Measurements from ENCODE around the gene CRHR1. TPM values are rescaled to one million over a fixed set of nuclear protein-coding genes. Genes with fewer than 3 reads are reported as not detected.

Gene CRHR1
- total RNA-seq, 2 donors from 2014 or later: 1.4 to 2.1 TPM

- H3K36me3 ChIP-seq: no peaks in the 10 kb centered on the region
- H3K4me3 ChIP-seq: no peak overlapping the region
- H3K4me1 ChIP-seq (replicated peaks): no peaks in the 10 kb centered on the region
- WGBS: 72% methylated on average over 5 of the region's 5 CpGs
- intact Hi-C loops (cut with DNase I): no loop called here
- DNase-seq (ENCODE audit: low spot score): no peak
- H3K9me3 ChIP-seq: no peaks in the 10 kb centered on the region
- TF ChIP-seq POLR2A (IDR thresholded peaks at IDR 0.05) (no peak), CTCF (IDR thresholded peaks at IDR 0.05) (no peak), POLR2AphosphoS5 (IDR thresholded peaks at IDR 0.05) (no peak)
- no peak overlapping the region for H3K27ac ChIP-seq
- no peaks in the 10 kb centered on the region for H3K27me3 ChIP-seq (replicated peaks; ENCODE audit: insufficient read depth)
These were observed 87.6 kb downstream of the CRHR1 start for GRCh38 chr17:45871718-45872117.

- WGBS: 29% methylated on average over 6 of the region's 6 CpGs
- H3K27ac ChIP-seq: no peak overlapping the region
- no peaks in the 10 kb centered on the region for H3K36me3 ChIP-seq
- H3K4me1 ChIP-seq (replicated peaks): no peaks in the 10 kb centered on the region
- no peak for TF ChIP-seq CTCF (IDR thresholded peaks at IDR 0.05)
- H3K9me3 ChIP-seq: no peaks in the 10 kb centered on the region
- no peak overlapping the region for H3K4me3 ChIP-seq
- no peak for DNase-seq (ENCODE audit: low spot score)
- intact Hi-C loops (cut with DNase I): no loop called here
- no peaks in the 10 kb centered on the region for H3K27me3 ChIP-seq (replicated peaks; ENCODE audit: insufficient read depth)
These were observed 89.6 kb downstream of the CRHR1 start for GRCh38 chr17:45873728-45874127.

- no peak for TF ChIP-seq CTCF (IDR thresholded peaks at IDR 0.05)
- no peak for TF ChIP-seq POLR2A (IDR thresholded peaks at IDR 0.05)
- no peak for TF ChIP-seq POLR2AphosphoS5 (IDR thresholded peaks at IDR 0.05)
- Histone ChIP-seq H3K36me3 (no peaks in the 10 kb centered on the region), H3K27ac (no peak overlapping the region), H3K4me3 (no peak overlapping the region), H3K27me3 (replicated peaks; ENCODE audit: insufficient read depth) (no peaks in the 10 kb centered on the region), H3K4me1 (replicated peaks) (no peaks in the 10 kb centered on the region), H3K9me3 (no peaks in the 10 kb centered on the region)
- DNase-seq (ENCODE audit: low spot score): no peak
- intact Hi-C loops (cut with DNase I): no loop called here
- WGBS: 52% methylated on average over 3 of the region's 3 CpGs
These were observed 90.0 kb downstream of the CRHR1 start for GRCh38 chr17:45874151-45874550.

GRCh38 chr17:45876539-45876938 is 92.4 kb downstream of the CRHR1 start:
- TF ChIP-seq POLR2A (IDR thresholded peaks at IDR 0.05) (no peak), CTCF (IDR thresholded peaks at IDR 0.05) (no peak), POLR2AphosphoS5 (IDR thresholded peaks at IDR 0.05) (no peak)
- DNase-seq (ENCODE audit: low spot score): no peak
- Histone ChIP-seq H3K36me3 (no peaks in the 10 kb centered on the region), H3K27me3 (replicated peaks; ENCODE audit: insufficient read depth) (no peaks in the 10 kb centered on the region), H3K4me3 (no peak overlapping the region), H3K27ac (no peak overlapping the region), H3K9me3 (no peaks in the 10 kb centered on the region), H3K4me1 (replicated peaks) (no peaks in the 10 kb centered on the region)
- 73% methylated on average over 3 of the region's 3 CpGs for WGBS
- intact Hi-C loops (cut with DNase I): no loop called here

GRCh38 chr17:45877467-45877866 is 93.3 kb downstream of the CRHR1 start:
- H3K9me3 ChIP-seq: no peaks in the 10 kb centered on the region
- H3K27ac ChIP-seq: no peak overlapping the region
- H3K4me3 ChIP-seq: no peak overlapping the region
- WGBS: 63% methylated on average over 1 of the region's 1 CpG
- no peak for DNase-seq (ENCODE audit: low spot score)
- no peak for TF ChIP-seq CTCF (IDR thresholded peaks at IDR 0.05)
- no peak for TF ChIP-seq POLR2A (IDR thresholded peaks at IDR 0.05)
- TF ChIP-seq POLR2AphosphoS5 (IDR thresholded peaks at IDR 0.05): no peak
- H3K27me3 ChIP-seq (replicated peaks; ENCODE audit: insufficient read depth): no peaks in the 10 kb centered on the region
- intact Hi-C loops (cut with DNase I): no loop called here
- no peaks in the 10 kb centered on the region for H3K4me1 ChIP-seq (replicated peaks)
- H3K36me3 ChIP-seq: no peaks in the 10 kb centered on the region
